Dedifferentiated amniotic fluid mesenchymal stem cell (primary cell): ENCODE data around the gene SUN2.

Experiments used
- DNase-seq: peaks from one replicate; pipeline ENCODE4 v3.0.0-alpha.2; 2016; ENCODE audit errors: extremely low spot score

SUN2 gene

GRCh38 chr22:38697425-38698089 is 58.2 kb downstream of the SUN2 start:
- DNase-seq = no peak

GRCh38 chr22:38696606-38697424 is 59.0 kb downstream of the SUN2 start:
- peak; percentile 86 for DNase-seq

- DNase-seq = no peak
Measured at GRCh38 chr22:38694940-38695339, 60.9 kb downstream of the SUN2 start.

- no peak for DNase-seq
Measured at GRCh38 chr22:38694049-38694448, 61.7 kb downstream of the SUN2 start.

GRCh38 chr22:38689651-38690050 is 66.1 kb downstream of the SUN2 start:
- no peak for DNase-seq

GRCh38 chr22:38685761-38686160 is 70.0 kb downstream of the SUN2 start:
- DNase-seq = no peak

GRCh38 chr22:38684895-38685294 is 70.9 kb downstream of the SUN2 start:
- no peak for DNase-seq
